ENCODE results near the gene OSCP1.

The OSCP1 gene

DNA sequence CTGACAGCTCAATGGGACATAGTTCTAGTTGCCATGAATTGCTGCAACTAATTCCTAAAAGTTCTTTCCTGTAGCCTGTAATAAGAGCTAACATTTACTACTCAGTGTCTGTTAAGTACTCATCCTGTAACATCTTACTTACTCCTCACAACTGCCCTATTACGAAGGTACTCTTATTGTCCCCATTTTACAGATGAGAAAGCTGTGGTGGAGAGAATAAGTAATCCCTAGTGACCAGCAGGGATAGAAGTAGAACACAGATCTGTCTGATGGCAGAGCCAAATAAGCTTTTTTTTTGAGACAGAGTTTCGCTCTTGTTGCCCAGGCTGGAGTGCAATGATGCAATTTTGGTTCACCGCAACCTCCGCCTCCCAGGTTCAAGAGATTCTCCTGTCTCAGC is 67.6 kb downstream of the OSCP1 start:
- TF ChIP-seq, protein P1, sequence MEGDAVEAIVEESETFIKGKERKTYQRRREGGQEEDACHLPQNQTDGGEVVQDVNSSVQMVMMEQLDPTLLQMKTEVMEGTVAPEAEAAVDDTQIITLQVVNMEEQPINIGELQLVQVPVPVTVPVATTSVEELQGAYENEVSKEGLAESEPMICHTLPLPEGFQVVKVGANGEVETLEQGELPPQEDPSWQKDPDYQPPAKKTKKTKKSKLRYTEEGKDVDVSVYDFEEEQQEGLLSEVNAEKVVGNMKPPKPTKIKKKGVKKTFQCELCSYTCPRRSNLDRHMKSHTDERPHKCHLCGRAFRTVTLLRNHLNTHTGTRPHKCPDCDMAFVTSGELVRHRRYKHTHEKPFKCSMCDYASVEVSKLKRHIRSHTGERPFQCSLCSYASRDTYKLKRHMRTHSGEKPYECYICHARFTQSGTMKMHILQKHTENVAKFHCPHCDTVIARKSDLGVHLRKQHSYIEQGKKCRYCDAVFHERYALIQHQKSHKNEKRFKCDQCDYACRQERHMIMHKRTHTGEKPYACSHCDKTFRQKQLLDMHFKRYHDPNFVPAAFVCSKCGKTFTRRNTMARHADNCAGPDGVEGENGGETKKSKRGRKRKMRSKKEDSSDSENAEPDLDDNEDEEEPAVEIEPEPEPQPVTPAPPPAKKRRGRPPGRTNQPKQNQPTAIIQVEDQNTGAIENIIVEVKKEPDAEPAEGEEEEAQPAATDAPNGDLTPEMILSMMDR (IDR thresholded peaks at IDR 0.05; ENCODE audit: control insufficient read depth, insufficient read depth, low read depth, low read length, missing control alignments), result no peak
- no peak for DNase-seq (ENCODE audit: low read depth)
- no peak overlapping the region for H3K4me3 ChIP-seq (ENCODE audit: control insufficient read depth, low read depth, low read length)

DNA sequence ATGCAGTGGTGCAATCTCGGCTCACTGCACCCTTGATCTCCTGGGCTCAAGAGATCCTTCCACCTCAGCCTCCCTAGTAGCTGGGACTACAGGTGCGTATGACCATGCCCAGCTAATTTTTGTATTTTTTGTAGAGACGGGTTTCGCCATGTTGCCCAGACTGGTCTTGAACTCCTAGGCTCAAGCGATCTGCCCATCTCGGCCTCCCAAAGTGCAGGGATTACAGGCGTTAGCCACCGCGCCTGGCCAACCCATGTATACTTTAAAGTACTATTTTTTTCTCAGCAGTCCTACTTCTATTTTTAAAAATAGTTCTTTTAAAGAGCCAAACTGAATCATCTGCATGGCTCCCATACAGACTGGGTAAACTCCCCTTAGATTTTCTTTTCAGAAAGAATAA is 68.0 kb downstream of the OSCP1 start:
- no peak overlapping the region for H3K4me3 ChIP-seq (ENCODE audit: control insufficient read depth, low read depth, low read length)
- no peak for DNase-seq (ENCODE audit: low read depth)
- TF ChIP-seq, protein P1 (IDR thresholded peaks at IDR 0.05; ENCODE audit: control insufficient read depth, insufficient read depth, low read depth, low read length, missing control alignments), result no peak

DNA sequence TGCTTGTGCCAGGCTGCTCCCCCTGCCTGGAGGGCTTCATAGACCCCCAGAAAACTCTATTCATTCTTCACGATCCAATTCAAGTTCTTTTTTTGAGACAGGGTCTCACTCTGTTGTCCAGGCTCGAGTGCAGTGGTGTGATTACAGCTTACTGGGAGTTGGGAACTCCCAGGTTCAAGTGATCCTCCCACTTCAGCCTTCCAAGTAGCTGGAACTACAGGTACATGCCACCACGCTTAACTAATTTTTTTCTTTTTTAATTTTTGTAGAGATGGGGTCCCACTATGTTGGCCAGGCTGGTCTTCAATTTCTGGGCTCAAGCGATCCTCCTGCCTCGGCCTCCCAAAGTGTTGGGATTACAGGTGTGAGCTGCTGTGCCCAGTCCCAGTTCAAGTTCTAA is 68.8 kb downstream of the OSCP1 start:
- DNase-seq (ENCODE audit: low read depth), result no peak
- TF ChIP-seq, protein P1 (IDR thresholded peaks at IDR 0.05; ENCODE audit: control insufficient read depth, insufficient read depth, low read depth, low read length, missing control alignments), result no peak
- no peak overlapping the region for H3K4me3 ChIP-seq (ENCODE audit: control insufficient read depth, low read depth, low read length)

DNA sequence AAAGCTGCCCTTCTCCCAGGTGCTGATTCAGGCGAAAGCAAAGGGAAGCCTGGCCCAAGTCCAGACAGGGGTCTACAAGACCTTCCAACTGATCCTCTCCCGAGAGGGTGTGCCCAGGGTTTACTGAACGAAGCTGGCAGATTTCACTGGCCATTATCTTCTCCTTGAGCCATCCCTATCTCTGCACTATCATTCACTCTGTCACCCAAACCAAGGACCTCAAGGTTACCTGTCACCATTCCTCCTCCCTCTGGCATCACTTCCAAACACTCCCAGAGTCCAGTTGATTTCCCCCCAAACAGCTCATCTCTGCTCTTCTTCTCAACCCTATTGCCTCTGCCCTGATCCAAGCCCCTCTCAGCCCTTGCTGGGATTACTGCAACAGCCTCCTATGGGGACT is 69.5 kb downstream of the OSCP1 start:
- H3K4me3 ChIP-seq (ENCODE audit: control insufficient read depth, low read depth, low read length), result no peak overlapping the region
- no peak for DNase-seq (ENCODE audit: low read depth)
- TF ChIP-seq, protein P1 (IDR thresholded peaks at IDR 0.05; ENCODE audit: control insufficient read depth, insufficient read depth, low read depth, low read length, missing control alignments), result no peak

DNA sequence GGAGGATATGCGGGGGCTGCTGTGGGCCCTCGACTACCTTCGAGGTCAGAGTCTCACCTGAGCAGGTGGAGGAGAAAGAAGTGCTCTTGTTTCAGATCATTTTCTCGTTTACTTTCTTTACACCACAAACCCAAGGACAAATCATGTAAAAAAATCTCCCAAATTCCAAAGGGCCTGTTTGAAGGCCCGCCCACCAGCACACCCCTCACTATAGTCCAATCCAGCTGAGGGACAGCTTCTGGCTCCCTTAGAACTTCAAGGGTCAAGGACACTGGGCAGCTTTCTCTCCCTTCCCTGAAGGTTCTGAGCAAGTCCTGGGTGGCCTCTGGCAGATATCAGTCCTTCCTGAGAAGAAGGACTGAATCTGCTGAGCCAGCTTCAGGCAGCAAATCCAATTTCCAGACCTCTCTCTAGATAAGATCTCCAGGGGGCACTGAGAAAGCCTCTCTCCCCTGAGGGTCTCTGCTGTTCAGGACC is 70.1 kb downstream of the OSCP1 start:
- no peak overlapping the region for H3K4me3 ChIP-seq (ENCODE audit: control insufficient read depth, low read depth, low read length)
- no peak for DNase-seq (ENCODE audit: low read depth)
- TF ChIP-seq, protein P1 (IDR thresholded peaks at IDR 0.05; ENCODE audit: control insufficient read depth, insufficient read depth, low read depth, low read length, missing control alignments), result no peak

DNA sequence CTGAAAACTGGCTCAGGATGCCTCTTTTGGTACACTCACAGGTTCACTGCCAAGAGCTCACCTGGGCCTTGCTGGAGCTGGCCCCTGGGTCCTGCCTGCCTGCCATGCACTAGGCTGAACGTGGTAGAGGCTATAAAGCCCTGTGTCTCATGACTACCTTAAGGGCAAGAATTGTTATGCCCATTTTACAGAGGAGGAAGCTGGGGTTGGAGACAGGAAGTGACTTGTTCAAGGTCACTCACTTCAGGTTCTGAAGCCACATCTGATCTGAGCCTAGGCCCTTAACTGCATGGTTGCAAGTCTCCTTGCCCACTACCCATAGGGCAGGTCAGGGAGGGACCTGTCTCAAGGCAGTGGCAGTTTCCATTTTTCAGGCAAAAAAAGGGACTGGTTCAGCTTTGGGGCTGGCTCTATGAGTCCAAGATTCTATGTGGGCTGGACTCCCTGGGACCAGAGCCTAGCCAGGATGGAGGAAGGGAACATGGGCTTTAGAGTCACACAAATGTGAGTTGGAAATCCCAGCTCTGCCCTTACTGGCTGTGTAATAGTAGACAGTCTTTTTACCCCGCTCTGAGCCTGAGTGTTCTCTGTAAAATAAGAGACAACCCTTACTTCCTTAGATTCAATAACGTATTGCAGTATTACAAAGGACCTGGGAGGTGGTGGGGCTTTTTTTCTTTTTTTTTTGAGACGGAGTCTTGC is 72.3 kb downstream of the OSCP1 start:
- TF ChIP-seq, protein P1 (IDR thresholded peaks at IDR 0.05; ENCODE audit: control insufficient read depth, insufficient read depth, low read depth, low read length, missing control alignments), result no peak
- H3K4me3 ChIP-seq (ENCODE audit: control insufficient read depth, low read depth, low read length), result no peak overlapping the region
- no peak for DNase-seq (ENCODE audit: low read depth)

All from AG09309 (cell line).